Hepatocyte (in vitro differentiated cells): ENCODE results near the gene UCK2.

Experiments used
- EZH2 ChIP-seq: fragments of 200-600 bp; sonication (generic); IDR thresholded peaks from 2 replicates; pipeline ENCODE4 v1.6.1; 2016; ENCODE audit warnings: antibody characterized with exemption, mild to moderate bottlenecking, borderline replicate concordance
- EZH2phosphoT487 ChIP-seq: fragments of 200-600 bp; sonication (generic); IDR thresholded peaks from one replicate; pipeline ENCODE4 v1.6.1; 2018; ENCODE audit warnings: antibody characterized with exemption, mild to moderate bottlenecking, low read depth, moderate library complexity; ENCODE audit not compliant: unreplicated experiment, severe bottlenecking
- TF ChIP-seq, protein P1 (sequence below): fragments of 200-600 bp; sonication (generic); IDR thresholded peaks from 2 replicates; pipeline ENCODE4 v1.5.1; 2016; ENCODE audit warnings: antibody characterized with exemption, mild to moderate bottlenecking; ENCODE audit not compliant: poor library complexity

DNA sequence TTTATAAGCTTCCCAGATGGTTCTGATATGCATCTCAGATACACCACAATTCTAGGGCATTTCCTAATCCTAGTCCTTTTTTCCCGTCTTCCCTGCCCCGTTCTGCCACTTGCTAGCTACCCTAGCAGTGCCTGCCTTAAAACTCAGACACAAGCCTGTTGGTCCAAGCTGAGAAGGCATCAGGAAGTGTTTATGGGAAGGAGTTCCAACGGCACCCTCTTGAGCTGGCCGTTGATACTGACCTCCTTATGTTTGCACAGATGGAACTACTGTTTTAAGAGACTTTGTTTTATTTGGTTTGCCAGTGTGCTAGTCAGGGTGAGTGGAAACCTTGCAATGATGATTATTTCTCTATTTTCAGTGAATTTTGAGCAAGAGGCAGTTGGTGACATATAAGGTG, 67.2 kb downstream of the UCK2 start:
- TF ChIP-seq, protein P1, sequence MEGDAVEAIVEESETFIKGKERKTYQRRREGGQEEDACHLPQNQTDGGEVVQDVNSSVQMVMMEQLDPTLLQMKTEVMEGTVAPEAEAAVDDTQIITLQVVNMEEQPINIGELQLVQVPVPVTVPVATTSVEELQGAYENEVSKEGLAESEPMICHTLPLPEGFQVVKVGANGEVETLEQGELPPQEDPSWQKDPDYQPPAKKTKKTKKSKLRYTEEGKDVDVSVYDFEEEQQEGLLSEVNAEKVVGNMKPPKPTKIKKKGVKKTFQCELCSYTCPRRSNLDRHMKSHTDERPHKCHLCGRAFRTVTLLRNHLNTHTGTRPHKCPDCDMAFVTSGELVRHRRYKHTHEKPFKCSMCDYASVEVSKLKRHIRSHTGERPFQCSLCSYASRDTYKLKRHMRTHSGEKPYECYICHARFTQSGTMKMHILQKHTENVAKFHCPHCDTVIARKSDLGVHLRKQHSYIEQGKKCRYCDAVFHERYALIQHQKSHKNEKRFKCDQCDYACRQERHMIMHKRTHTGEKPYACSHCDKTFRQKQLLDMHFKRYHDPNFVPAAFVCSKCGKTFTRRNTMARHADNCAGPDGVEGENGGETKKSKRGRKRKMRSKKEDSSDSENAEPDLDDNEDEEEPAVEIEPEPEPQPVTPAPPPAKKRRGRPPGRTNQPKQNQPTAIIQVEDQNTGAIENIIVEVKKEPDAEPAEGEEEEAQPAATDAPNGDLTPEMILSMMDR, result no peak
- TF ChIP-seq EZH2phosphoT487, result no peak
- no peak for TF ChIP-seq EZH2
